Fibroblast of pulmonary artery (primary cell): ENCODE data around the gene MAP1LC3B.

ENCODE experiments used
- DNase-seq: peaks from one replicate; pipeline ENCODE4 v3.0.0-alpha.2; 2010; ENCODE audit warnings: low read depth
- H3K4me3 ChIP-seq: replicated peaks from 2 replicates; pipeline ENCODE4 v1.5.1; 2011; ENCODE audit warnings: low read depth, mild to moderate bottlenecking, control low read depth, low read length, moderate library complexity
- TF ChIP-seq, protein P1 (sequence below): IDR thresholded peaks from 2 replicates; pipeline ENCODE4 v1.5.1; 2011; ENCODE audit warnings: mild to moderate bottlenecking, control low read depth, low read length, inconsistent platforms; ENCODE audit errors: missing control alignments

MAP1LC3B gene

DNA sequence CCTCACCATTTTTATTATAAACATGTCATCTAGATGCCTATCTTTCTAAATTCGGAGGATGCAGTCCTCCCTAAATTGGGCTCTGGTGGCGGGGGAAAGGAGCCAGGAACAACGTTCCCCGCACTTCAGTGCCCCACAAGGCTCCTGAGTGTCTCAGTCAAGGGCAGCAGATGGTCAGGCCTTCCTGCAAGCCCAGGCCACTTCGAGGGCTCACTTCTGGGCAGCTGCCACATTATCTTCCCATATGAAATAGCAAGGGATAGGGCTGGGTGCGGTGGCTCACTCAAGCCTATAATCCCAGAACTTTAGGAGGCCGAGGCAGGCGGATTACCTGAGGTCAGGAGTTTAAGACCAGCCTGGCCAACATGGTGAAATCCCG, 40.8 kb upstream of the MAP1LC3B start:
- H3K4me3 ChIP-seq, result no peak overlapping the region
- TF ChIP-seq, protein P1, sequence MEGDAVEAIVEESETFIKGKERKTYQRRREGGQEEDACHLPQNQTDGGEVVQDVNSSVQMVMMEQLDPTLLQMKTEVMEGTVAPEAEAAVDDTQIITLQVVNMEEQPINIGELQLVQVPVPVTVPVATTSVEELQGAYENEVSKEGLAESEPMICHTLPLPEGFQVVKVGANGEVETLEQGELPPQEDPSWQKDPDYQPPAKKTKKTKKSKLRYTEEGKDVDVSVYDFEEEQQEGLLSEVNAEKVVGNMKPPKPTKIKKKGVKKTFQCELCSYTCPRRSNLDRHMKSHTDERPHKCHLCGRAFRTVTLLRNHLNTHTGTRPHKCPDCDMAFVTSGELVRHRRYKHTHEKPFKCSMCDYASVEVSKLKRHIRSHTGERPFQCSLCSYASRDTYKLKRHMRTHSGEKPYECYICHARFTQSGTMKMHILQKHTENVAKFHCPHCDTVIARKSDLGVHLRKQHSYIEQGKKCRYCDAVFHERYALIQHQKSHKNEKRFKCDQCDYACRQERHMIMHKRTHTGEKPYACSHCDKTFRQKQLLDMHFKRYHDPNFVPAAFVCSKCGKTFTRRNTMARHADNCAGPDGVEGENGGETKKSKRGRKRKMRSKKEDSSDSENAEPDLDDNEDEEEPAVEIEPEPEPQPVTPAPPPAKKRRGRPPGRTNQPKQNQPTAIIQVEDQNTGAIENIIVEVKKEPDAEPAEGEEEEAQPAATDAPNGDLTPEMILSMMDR, result no peak
- DNase-seq, result no peak

DNA sequence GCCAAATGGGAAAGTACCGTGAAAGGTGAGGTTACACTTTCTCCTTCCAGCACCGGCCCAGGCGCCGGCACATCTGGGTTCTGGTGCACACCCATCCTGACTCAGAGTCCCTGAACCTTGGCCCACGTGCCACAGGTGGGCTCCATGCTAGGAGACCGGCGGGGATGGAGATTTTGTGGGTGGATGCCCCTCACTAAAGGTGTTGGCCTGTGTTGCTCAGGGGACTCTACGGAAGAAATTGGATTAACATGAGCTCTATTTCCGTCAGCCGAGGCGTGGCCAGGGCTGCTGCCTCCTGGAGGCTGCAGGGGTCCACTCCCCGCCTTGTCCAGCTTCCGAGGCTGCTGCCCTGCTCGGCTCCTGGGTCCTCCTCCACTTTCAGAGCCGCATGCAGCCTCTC, 39.3 kb upstream of the MAP1LC3B start:
- no peak overlapping the region for H3K4me3 ChIP-seq
- DNase-seq, result no peak
- TF ChIP-seq, protein P1, result no peak

DNA sequence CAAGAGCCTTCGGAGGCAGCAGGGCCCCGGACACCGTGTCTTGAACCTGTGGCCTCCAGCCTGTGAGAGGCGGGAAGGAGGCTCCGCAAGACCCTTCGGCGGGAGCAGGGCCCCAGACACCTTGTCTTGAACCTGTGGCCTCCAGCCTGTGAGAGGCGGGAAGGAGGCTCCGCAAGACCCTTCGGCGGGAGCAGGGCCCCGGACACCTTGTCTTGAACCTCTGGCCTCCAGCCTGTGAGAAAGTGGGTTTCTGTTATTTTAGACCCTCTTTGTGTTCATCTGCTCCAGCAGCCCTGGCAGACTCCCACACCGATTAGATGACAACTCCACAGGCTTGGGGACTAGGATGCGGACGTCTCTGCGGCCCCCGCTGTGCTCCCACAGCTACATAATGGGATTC, 38.5 kb upstream of the MAP1LC3B start:
- TF ChIP-seq, protein P1, result no peak
- H3K4me3 ChIP-seq, result no peak overlapping the region
- no peak for DNase-seq

DNA sequence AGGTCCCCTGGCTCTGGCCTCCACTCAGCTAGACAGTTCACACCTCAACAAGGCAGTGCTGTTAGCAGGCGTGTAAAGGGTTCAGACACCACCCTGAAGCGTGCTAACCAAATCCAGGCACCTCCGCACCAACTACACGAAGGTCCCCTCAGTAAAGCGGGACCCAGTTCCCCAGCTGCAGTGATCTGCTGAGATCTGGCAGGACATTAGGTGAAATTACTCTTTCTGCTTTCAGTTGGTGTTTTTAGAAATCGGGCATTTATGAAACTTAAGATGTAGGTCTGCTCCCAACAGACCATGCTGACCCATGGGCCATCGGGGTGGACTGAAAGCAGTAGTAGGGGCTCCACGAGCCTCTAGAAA, 35.7 kb upstream of the MAP1LC3B start:
- TF ChIP-seq, protein P1, result no peak
- no peak overlapping the region for H3K4me3 ChIP-seq
- DNase-seq, result no peak

DNA sequence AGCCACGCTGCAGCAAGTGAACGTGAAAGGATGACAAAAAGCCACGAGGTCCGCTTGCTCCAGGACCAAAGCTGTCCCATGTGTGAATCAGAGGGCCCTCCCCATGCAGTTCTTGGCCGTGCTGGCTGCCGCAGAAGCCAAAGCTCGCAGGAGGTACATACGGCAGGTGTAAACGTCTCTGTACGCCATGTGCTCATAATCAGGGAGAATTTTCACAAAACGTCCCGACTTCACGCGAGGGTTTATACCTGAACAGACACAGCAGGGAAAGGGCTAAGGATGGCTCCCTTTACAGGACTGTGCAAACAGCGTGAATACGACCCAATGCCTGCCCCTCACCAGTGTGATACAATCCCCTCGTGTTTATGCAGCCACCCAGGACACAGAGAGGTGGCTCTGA, 33.9 kb upstream of the MAP1LC3B start:
- DNase-seq, result no peak
- TF ChIP-seq, protein P1, result no peak
- no peak overlapping the region for H3K4me3 ChIP-seq

DNA sequence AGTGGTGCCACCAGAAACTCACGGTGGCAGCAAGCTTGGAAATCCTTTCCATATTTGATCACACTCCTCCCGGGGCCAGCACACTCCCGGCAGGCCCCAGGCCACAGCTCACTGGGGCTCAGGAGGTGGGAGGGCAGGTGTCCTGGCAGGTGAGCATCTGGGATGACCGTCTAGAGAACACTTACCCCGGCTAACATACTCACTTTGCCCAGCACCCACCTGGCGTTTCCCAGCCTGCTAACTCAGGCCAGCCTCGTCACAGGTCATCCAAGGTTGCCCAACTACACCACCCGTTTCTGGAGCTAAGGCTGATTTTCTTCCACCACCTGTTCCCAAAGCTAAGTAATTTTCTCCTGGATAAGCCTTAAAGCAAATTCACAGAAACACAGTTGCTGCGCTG, 33.4 kb upstream of the MAP1LC3B start:
- no peak for DNase-seq
- TF ChIP-seq, protein P1, result no peak
- H3K4me3 ChIP-seq, result no peak overlapping the region

DNA sequence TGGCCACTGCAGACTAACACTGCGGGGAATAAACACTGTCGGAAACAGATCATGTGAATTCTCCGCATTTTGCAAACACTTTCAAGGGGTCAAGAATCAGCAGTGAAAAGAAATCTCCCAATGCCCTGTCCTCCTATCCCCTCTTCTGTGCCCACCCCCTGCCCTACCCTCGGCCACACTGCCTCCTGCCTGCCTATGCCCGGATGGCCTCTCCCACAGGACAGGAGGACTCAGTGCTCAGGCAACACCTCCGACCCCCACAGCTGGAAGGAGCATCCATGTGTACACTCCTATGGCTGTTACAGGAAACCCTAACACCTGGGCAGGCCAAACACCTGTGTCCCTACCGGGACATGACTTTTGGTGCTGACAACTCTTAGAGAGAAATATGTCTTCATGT, 33.0 kb upstream of the MAP1LC3B start:
- DNase-seq, result no peak
- H3K4me3 ChIP-seq, result no peak overlapping the region
- TF ChIP-seq, protein P1, result no peak
